HG02970 (cell line): ENCODE data around the gene CMTM4.
"Not testable (repeated sequence)": the region's sequence is repeated elsewhere in the genome, so short reads cannot be mapped to it uniquely, and the experiment has no call there.

Experiments used
- ATAC-seq: cut with Tn5 transposase; IDR thresholded peaks from one replicate; pipeline ENCODE4 v1.9.1; 2021; ENCODE audit warnings: mild to moderate bottlenecking, moderate library complexity, moderate number of reproducible peaks; ENCODE audit not compliant: unreplicated experiment, low FRiP score

The CMTM4 gene

DNA sequence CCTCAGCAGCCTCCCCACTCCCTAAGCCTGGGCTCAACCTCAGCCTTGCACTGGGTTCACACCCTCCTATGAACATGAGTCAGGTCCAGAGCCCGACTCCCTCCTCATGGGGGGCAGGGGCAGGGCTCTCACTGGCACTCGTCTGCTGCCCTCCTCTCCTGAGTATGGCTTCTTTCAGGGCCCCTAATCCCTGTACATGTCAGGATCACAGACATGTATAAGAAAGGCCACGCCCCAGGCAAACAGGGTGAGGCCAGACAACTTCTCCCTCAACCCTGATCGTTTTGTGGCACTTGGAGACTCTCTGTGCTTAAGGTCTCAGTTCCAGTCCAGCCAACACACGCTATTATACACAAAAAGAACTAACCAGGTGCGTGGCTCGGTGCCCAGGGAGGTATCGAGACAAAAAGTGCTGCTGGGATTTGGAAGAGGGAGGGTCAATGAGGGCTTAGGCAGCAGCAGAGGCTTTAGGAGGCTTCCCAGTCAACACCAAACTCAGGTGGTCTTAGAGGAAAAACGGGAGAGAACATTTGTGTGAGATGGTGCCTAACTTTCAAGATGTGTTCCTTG, 46.8 kb downstream of the CMTM4 start:
- no peak for ATAC-seq

DNA sequence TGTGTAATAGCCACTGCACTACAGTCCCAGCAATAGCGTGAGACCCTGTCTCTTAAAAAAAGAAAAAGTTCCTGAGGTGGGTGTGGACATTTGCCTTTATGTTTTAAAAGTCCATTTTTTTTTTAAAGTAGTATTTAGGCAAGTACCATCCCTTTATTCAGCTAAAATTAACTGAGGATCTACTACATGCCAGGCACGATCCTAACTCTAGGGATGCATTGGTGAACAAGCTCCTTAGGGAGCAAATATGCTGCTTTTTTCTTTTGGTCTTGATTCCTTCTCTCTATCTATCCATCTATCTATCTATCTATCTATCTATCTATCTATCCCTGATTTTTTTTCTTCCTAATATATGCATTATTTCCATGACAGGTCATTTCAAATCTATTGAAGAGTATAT, 47.4 kb downstream of the CMTM4 start:
- no peak for ATAC-seq

DNA sequence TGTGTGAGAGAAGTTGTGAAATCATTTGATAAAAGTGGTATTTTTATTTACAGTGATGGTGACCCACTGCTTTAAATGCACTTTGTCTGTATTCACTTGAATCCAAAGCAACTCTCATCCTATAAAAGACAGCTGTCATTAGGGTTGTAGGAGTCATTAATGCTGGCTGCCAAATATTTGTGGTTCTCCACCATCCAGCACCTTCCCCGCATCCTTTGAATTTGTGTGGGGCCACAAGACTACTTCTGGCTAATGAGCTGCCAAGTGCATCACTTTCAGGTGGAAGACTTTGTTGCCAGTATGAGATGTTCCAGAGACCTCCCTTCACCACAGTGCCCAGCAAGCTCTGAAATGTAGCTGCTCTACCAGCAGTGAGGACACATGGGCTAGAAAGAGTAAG, 48.7 kb downstream of the CMTM4 start:
- no peak for ATAC-seq

GRCh38 chr16:66641387-66641786, 55.2 kb downstream of the CMTM4 start:
- ATAC-seq = no peak

GRCh38 chr16:66640724-66641314, 55.7 kb downstream of the CMTM4 start:
- no peak for ATAC-seq

DNA sequence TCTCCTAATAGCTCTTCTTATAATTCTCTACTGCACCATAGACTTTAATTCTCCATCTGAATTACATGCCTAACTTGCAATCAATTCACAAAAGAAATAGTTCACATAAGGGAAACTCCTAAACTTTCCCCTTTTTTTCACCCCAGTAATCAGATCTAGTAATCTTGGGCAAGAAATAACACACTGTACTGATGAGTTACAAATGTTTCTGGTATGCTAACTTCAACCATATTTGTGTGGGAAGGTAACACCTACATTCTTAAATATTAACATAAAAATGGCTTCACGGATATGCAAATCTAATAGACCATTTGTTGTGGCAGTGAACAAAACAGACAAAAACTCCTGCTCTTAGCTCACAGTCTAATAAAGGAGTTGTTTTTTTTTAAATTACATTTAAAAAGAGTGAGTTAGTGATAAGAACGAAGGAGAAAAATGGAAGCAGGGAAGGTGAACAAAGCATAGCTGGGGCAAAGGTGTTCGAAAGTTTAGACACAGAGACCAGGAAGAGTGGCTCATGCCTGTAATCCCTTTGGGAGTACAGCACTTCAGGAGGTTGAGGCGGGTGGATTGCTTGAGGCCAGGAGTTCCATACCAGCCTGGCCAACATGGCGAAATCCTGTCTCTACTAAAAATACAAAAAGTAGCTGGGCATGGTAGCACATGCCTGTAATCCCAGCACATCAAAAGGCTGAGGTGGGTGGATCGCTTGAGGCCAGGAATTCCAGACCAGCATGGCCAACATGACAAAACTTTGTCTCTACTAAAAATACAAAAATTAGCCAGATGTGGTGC, 57.3 kb downstream of the CMTM4 start:
- no peak for ATAC-seq

GRCh38 chr16:66637806-66638205, 58.7 kb downstream of the CMTM4 start:
- no peak for ATAC-seq

DNA sequence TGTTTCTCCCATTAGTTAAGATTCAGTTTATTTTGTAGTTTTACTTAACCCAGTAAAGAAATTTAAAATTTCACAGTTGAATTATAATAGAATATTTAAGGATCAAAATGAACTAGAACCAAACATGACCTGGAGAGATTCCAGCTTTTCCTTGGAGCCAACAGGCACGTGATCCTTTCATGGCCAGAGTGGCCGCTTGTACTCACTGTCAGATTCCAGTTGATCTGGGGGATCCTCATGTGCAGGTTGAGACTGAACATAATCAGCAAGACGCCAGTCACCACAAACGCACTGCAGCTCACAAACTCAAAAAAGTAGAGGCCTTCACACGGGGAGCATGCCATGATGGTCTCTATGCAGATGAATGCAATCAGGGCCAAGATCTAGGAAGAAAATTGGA, 60.3 kb downstream of the CMTM4 start:
- no peak for ATAC-seq

DNA sequence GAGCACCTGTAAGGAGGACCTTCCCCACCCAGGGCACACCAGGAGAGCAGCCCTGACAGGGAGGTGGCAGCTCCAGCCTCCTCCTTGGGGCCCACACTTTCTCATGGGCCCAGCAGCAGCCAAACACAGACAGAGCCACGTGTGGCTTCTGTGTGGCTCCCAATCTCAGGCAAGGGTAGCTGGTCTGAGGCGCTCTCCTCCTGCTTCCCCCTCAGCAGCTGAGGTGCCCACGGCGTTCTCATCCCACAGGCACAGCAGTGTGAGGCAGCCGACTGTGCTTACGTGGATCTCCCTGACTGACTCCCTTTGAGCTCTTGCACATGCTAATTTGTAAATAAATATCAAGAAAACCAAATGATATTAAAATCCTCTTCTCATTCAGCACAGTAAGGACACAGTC, 61.1 kb downstream of the CMTM4 start:
- no peak for ATAC-seq

GRCh38 chr16:66634527-66635196, 61.9 kb downstream of the CMTM4 start:
- ATAC-seq = no peak

DNA sequence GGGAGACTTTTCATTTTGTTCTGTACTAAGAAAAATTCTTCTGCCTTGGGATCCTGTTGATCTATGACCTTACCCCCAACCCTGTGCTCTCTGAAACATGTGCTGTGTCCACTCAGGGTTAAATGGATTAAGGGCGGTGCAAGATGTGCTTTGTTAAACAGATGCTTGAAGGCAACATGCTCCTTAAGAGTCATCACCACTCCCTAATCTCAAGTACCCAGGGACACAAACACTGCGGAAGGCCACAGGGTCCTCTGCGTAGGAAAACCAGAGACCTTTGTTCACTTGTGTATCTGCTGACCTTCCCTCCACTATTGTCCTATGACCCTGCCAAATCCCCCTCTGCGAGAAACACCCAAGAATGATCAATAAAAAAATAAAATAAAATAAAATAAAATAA, 65.0 kb downstream of the CMTM4 start:
- not testable (repeated sequence) for ATAC-seq

DNA sequence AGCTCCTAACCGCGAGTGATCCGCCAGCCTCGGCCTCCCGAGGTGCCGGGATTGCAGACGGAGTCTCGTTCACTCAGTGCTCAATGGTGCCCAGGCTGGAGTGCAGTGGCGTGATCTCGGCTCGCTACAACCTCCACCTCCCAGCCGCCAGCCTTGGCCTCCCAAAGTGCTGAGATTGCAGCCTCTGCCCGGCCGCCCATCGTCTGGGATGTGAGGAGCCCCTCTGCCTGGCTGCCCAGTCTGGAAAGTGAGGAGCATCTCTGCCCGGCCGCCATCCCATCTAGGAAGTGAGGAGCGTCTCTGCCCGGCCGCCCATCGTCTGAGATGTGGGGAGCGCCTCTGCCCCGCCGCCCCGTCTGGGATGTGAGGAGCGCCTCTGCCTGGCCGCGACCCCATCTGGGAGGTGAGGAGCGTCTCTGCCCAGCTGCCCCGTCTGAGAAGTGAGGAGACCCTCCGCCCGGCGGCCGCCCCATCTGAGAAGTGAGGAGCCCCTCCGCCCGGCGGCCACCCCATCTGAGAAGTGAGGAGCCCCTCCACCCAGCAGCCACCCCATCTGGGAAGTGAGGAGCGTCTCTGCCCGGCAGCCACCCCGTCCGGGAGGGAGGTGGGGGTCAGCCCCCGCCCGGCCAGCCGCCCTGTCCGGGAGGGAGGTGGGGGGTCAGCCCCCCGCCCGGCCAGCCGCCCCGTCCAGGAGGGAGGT, 65.8 kb downstream of the CMTM4 start:
- ATAC-seq = not testable (repeated sequence)

- no peak for ATAC-seq
Observed at GRCh38 chr16:66629856-66630255, 66.7 kb downstream of the CMTM4 start.

GRCh38 chr16:66627611-66628378, 68.7 kb downstream of the CMTM4 start:
- ATAC-seq = not testable (repeated sequence)

DNA sequence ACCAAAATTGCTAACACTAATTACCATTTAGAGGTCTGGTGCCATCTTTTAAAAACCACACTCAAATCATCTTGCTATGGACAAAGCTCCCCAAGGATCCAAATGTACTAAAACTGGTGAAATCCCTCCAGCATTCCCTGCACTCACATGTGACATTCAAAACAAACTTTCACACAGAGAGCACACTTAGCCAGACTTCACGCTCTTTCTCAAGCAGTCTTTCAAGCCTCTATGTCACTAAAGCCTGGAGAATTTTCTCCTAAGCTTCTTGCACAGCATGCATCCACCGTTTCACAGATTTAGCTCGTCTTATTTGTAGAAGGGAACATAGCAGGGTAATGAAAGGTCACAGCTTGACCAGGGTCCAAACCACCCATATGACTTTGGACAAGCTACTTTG, 72.8 kb downstream of the CMTM4 start:
- no peak for ATAC-seq

DNA sequence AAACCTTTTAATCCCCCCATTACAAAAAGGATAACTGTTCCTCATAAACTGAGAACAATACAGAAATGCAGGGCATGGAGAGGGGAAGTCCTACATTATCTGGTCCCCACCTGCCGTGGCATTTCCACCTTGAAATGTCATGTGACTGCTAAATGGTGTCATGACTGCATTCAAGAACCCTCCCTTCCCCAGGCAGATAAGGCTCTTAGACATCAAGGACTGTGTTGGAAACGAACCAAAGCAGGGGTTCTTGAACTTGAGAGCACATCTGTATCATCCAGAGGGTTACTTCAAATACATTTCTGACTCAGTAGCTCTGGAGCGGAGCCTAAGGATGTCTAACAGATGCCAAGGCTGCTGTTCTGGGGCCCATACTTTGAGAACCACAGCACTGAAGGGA, 73.7 kb downstream of the CMTM4 start:
- ATAC-seq = no peak

DNA sequence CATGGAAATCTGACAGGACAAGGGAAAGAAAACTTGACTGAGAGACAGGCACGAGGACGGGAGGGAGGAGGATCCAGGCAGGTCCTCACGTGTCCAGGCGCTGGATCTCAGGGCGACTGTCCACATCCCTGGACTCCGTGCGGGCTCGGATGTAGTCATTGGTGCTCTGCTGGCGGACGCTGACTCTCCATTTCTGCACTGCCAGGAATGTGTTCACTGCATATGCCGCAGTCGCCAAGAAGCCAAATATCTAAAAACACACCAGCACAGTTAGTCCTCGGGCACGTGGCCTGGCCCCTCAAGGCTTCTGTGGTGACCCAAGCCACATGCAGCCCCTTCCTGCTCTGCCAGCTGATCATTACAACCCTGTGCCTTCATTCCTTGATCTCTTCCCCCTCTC, 74.6 kb downstream of the CMTM4 start:
- no peak for ATAC-seq

GRCh38 chr16:66620429-66620795, 76.1 kb downstream of the CMTM4 start:
- ATAC-seq = no peak

GRCh38 chr16:66619534-66620428, 76.8 kb downstream of the CMTM4 start:
- ATAC-seq = no peak
